ENCODE measurements around the gene ANKAR. TPM values are rescaled to one million over a fixed set of nuclear protein-coding genes. Genes with fewer than 3 reads are reported as not detected.
A peak's percentile ranks its signal among the peaks of the same experiment; 100 is the strongest.
"Not testable (repeated sequence)": the region's sequence is repeated elsewhere in the genome, so short reads cannot be mapped to it uniquely, and the experiment has no call there.

Gene ANKAR
- total RNA-seq, 1 experiment from 2014 or later = 14.5 TPM

GRCh38 chr2:189659734-189660133 lies 14.7 kb upstream of the ANKAR start:
- no peak for DNase-seq (ENCODE audit: low spot score)

DNA sequence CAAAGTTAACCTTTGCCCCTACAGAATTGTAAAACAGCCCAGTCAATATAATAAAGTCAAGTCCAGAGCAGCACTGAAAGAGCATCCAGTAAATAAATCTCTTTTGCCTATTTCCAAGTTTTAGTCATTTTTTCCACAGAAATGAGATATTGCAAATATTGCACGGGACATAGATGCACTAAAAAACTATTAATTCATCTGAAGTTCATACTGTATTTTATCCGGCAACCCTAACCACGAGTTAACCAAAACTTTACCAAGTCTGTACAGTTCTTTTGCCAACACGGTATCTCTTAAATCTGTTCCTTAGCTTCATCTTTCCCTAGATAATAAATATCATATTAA lies 13.7 kb upstream of the ANKAR start:
- DNase-seq (ENCODE audit: low spot score) = no peak

DNA sequence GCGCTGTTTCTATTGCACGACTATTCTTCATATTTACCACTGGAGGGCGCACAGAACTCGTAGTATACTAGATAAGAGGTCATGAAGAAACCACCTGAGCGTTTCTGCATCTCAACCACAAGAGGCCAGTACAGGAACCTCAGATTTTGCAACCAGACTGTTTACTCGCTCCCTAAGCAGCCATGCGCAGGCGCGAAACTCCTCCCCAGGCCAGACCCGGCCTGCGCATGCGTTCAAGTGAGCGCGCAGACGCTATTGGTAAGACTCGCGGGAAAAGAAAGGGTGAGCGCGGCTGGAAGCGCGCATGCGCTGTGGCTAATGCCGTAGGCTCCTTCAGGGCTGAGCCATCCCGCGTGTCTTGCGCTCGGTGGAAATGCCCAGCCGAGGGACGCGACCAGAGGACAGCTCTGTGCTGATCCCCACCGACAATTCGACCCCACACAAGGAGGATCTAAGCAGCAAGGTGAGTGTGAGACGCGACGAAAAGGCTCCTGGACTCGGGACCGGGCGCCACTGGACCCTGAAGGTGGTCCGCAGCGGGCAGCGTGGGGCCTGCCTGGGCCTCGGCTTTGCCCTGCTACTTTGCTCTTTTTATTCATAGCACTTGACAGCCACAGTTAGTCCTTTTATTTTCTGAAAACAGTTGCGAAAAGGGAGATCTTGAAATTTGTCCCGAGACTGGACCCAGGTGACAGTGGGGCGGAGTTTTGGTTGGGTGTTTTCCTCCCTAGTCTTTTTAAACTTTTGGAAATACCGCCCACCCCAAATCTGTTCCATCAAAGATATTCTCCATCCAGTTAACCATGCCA lies 13.1 kb upstream of the ANKAR start, which contains the start of gene ASNSD1:
Gene ASNSD1 (plus strand): TSS at position 312 of the 809 bp plus-strand sequence. CDS start 4,674 bp downstream, outside the sequence.
- DNase-seq (ENCODE audit: low spot score) = peak; percentile 100

GRCh38 chr2:189661957-189662321 lies 12.5 kb upstream of the ANKAR start:
- no peak for DNase-seq (ENCODE audit: low spot score)

DNA sequence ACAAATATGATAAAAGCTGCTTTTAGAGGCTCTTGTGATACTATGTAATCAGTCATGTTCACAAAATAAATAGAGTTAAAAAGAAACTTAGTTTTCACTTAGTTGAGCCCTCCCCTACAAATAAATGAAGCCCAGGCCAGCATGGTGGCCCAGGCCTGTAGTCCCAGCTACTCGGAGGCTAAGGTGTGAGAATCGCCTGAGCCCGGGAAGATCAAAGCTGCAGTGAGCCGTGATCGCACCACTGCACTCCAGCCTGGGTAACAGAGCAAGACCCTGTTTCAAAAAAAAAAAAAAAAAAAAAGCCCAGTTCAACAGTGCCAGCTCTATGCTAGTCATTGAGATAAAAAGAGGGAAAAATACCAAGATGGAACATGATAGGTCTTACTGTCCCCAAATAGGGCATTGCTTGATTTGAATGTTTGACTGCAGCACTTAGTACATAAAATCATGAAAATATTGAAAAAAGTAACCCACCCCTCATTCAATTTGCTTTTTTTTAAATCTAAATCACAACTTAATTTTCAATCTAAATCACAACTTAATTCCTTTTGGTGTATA lies 11.7 kb upstream of the ANKAR start:
- no peak for DNase-seq (ENCODE audit: low spot score)

- not testable (repeated sequence) for DNase-seq (ENCODE audit: low spot score)
Measured at GRCh38 chr2:189663319-189663718, 11.2 kb upstream of the ANKAR start.

- no peak for DNase-seq (ENCODE audit: low spot score)
Measured at GRCh38 chr2:189669913-189670312, 4.6 kb upstream of the ANKAR start.

DNA sequence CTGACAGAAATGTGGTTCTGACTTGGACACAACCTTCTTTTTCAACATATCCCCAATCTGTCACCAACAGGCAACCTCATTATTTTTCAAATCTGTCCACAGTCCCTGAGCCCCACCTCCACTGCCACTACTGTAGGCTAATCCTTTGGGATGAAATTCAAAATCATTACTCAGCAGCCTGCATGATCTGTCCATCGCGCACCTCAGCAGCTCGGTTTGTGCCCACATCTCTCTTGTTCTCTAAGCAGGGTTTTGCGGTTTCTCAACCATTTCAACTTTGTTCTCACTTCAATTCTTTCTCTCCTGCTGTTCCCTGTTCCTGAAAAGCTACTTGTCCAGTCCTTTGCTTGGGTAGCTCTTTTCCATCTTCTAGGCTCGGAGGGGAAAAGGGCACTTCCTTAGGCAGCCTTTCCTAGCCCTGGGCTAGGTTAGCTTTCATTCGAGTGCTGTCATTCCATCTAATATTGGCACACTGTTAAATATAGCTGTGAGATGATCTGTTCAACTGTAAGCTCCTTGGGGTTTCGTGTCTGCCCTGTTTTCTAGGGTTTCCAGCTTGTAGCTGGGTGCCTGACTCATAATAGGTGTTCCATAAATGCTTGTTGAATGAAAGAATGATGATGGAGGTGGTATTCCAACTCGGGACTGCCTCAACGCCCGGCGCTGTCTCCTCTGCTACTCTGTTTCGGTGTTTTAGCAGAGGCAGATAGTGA lies 653 bp upstream of the ANKAR start:
- DNase-seq (ENCODE audit: low spot score) = peak; percentile 46

DNA sequence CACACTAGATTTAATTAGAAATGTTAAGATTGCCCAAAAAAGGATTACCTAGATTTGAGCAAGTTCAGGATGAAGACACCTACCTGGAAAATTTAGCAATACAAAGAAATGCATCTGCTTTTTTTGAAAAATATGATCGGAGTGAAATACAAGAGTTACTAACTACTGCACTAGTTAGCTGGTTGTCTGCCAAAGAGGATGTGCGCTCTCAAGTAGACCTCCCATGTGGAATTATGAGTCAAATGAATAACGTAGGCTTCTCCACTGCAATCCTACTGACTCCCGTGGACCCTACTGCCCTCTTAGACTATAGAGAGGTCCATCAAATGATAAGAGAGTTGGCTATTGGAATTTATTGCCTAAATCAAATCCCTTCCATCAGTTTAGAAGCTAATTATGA lies 2.0 kb downstream of the ANKAR start:
- DNase-seq (ENCODE audit: low spot score) = peak; percentile 16

GRCh38 chr2:189679226-189679625 lies 4.8 kb downstream of the ANKAR start:
- no peak for DNase-seq (ENCODE audit: low spot score)

GRCh38 chr2:189681203-189681602 lies 6.7 kb downstream of the ANKAR start:
- no peak for DNase-seq (ENCODE audit: low spot score)

DNA sequence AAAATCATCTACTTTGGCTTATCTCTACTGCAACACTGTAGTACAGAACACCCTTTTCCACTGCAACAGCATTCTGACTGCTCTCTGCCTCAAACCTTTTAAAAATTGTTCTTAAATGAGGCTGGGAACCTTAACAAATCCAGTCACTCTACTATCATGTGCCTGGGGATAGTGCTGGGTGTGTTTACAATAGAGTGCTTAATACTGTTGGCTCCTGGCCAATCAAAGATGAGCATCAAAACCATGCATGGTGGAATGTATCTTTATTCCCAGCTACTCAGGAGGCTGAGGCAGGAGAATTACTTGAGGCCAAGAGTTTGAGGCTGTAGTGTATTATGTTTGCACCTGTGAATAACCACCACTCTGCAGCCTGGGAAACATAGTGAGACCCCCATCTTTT lies 7.4 kb downstream of the ANKAR start:
- DNase-seq (ENCODE audit: low spot score) = no peak

- peak; percentile 14 for DNase-seq (ENCODE audit: low spot score)
Measured at GRCh38 chr2:189683348-189683747, 8.9 kb downstream of the ANKAR start.

DNA sequence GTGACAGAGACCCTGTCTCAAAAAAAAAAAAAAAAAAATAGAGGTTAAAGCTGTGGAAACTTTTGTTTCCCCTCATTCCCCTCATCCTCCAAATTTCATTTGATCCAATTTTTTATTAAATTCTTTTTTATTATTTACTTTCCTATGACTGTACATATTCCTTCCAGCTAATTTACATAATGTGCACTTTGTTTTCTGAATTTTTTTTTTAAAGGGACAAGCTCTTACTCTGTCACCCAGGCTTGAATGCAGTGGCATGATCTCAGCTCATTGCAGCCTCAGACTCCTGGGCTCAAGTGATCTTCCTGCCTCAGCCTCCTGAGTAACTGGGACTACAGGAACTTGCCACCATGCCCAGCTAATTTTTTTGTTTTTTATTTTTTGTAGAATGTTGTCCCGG lies 10.3 kb downstream of the ANKAR start:
- no peak for DNase-seq (ENCODE audit: low spot score)

GRCh38 chr2:189685540-189686229 lies 11.2 kb downstream of the ANKAR start:
- DNase-seq (ENCODE audit: low spot score) = peak; percentile 39

GRCh38 chr2:189687796-189688195 lies 13.3 kb downstream of the ANKAR start:
- DNase-seq (ENCODE audit: low spot score) = not testable (repeated sequence)

- no peak for DNase-seq (ENCODE audit: low spot score)
Measured at GRCh38 chr2:189696223-189696622, 21.8 kb downstream of the ANKAR start.

DNA sequence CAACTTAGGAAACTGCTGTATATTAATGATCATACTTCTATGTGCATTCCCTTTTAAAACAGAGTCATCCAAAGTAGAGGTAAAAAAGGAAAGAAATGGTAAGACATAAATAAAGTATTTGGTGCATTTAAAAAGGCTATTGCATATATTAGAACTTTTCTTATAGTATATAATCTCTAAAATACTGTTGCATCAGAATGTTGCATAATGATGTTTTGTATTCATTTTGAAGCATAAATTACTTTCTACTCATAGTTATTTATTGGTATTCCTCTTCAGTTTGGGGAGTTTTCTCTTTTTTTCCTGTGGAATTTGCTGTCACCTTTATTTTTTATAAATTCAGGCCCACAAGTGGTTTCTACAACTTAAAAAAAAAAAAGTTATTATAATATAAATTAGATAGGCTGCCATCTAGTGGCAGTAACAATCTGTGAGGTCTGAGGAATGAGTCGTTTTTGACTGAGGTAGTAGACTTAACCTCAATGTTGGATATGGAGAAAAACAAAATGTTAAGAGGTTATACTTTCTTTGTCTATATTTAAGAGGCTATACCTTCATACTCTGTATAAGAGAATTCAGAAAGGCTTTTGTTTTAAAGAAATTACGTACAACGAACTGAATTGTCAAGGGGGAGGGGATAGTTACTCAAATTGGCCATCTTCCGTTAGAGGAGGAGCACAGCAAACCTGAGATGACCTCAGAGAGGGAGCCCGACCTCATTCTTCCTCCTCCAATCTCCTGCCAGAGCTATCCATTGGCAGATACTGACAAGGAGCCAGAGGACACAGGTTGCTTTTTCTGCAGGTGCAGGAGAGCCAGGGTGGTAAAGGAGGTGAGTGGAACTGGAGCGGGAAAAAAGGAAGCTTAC lies 23.8 kb downstream of the ANKAR start:
- DNase-seq (ENCODE audit: low spot score) = peak; percentile 56

- DNase-seq (ENCODE audit: low spot score) = no peak
Measured at GRCh38 chr2:189700681-189701080, 26.2 kb downstream of the ANKAR start.

GRCh38 chr2:189702071-189702470 lies 27.6 kb downstream of the ANKAR start:
- no peak for DNase-seq (ENCODE audit: low spot score)

- DNase-seq (ENCODE audit: low spot score) = no peak
Measured at GRCh38 chr2:189709501-189710221, 35.2 kb downstream of the ANKAR start.
